HG03066 (cell line): ENCODE results near the gene TRIL.

ENCODE experiments used
- ATAC-seq: cut with Tn5 transposase; IDR thresholded peaks from one replicate; pipeline ENCODE4 v1.9.1; 2021; ENCODE audit warnings: low read depth; ENCODE audit not compliant: unreplicated experiment

Gene TRIL

GRCh38 chr7:28958235-28958979 lies at the start of gene TRIL:
TSS of gene TRIL (minus strand) at chr7:28958330. CDS start at chr7:28958046, 284 bp downstream.
- no peak for ATAC-seq

- ATAC-seq = no peak
These were observed 49.0 kb upstream of the TRIL start for GRCh38 chr7:29007127-29007526.

GRCh38 chr7:29005829-29006228 lies 47.7 kb upstream of the TRIL start:
- no peak for ATAC-seq

GRCh38 chr7:29005406-29005805 lies 47.3 kb upstream of the TRIL start:
- no peak for ATAC-seq

- ATAC-seq = no peak
These were observed 45.6 kb upstream of the TRIL start for GRCh38 chr7:29003703-29004102.

GRCh38 chr7:29000717-29001076 lies 42.6 kb upstream of the TRIL start:
- no peak for ATAC-seq

GRCh38 chr7:28999895-29000716 lies 42.0 kb upstream of the TRIL start:
- ATAC-seq = no peak

GRCh38 chr7:28999427-28999826 lies 41.3 kb upstream of the TRIL start:
- no peak for ATAC-seq

- no peak for ATAC-seq
These were observed 40.0 kb upstream of the TRIL start for GRCh38 chr7:28998105-28998504.

GRCh38 chr7:28996836-28997235 lies 38.7 kb upstream of the TRIL start:
- ATAC-seq = no peak

GRCh38 chr7:28993371-28993770 lies 35.2 kb upstream of the TRIL start:
- ATAC-seq = no peak

GRCh38 chr7:28992798-28993197 lies 34.7 kb upstream of the TRIL start:
- no peak for ATAC-seq

GRCh38 chr7:28990200-28990960 lies 32.2 kb upstream of the TRIL start:
- no peak for ATAC-seq

- no peak for ATAC-seq
These were observed 31.3 kb upstream of the TRIL start for GRCh38 chr7:28989211-28989980.

GRCh38 chr7:28988810-28989209 lies 30.7 kb upstream of the TRIL start:
- no peak for ATAC-seq

GRCh38 chr7:28988091-28988490 lies 30.0 kb upstream of the TRIL start:
- ATAC-seq = no peak

- ATAC-seq = no peak
These were observed 28.6 kb upstream of the TRIL start for GRCh38 chr7:28986765-28987110.

GRCh38 chr7:28986028-28986764 lies 28.1 kb upstream of the TRIL start:
- ATAC-seq = no peak

GRCh38 chr7:28984631-28985030 lies 26.5 kb upstream of the TRIL start:
- no peak for ATAC-seq

- no peak for ATAC-seq
These were observed 26.1 kb upstream of the TRIL start for GRCh38 chr7:28984217-28984616.
